ENCODE data around the gene ASIC2.

Gene ASIC2

DNA sequence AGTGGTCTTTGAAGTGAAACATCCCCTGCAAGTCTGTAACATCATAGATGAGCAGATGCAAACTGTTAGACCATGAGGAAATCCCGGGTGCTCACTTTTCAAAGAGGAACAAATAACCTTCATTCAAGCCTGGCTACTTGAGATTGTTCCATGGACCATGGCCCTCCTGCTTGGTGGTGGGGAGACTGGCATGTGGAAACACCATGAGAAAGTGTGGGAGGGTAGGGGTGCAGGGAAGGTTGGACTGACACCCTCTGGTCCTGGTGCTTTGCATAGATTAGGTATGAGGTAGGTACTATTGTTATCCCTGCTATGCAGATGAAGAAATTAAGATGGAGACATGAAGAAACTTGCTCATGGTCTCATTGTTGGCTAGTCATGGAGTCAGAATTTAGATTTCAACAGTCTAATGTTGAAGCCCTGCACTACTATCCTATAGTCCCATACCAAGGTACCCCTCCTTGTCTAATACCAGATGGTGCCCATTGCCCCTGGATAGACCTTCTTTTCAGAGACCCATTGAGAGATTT, 242.4 kb downstream of the ASIC2 start:
- H3K9me3 ChIP-seq: no peaks in the 10 kb centered on the region
- TF ChIP-seq Cebpa-rat (IDR thresholded peaks at IDR 0.05): no peak

GRCh38 chr17:33049781-33050414, 243.2 kb downstream of the ASIC2 start:
- TF ChIP-seq Cebpa-rat (IDR thresholded peaks at IDR 0.05): no peak
- Histone ChIP-seq H3K9ac (no peak overlapping the region), H3K4me1 (no peaks in the 10 kb centered on the region), H3K9me3 (no peaks in the 10 kb centered on the region), H3K27me3 (no peaks in the 10 kb centered on the region), H3K27ac (no peak overlapping the region), H3K36me3 (no peaks in the 10 kb centered on the region), H4K20me1 (no peaks in the 10 kb centered on the region), H3K4me3 (no peak overlapping the region), H3K4me2 (no peak overlapping the region)

More for the DNA sequence above, 242.4 kb downstream of the ASIC2 start:
- Histone ChIP-seq H4K20me1 (no peaks in the 10 kb centered on the region), H3K9ac (no peak overlapping the region), H3K4me1 (no peaks in the 10 kb centered on the region), H3K4me3 (no peak overlapping the region), H3K36me3 (no peaks in the 10 kb centered on the region), H3K27ac (no peak overlapping the region), H3K27me3 (no peaks in the 10 kb centered on the region), H3K4me2 (no peak overlapping the region)

DNA sequence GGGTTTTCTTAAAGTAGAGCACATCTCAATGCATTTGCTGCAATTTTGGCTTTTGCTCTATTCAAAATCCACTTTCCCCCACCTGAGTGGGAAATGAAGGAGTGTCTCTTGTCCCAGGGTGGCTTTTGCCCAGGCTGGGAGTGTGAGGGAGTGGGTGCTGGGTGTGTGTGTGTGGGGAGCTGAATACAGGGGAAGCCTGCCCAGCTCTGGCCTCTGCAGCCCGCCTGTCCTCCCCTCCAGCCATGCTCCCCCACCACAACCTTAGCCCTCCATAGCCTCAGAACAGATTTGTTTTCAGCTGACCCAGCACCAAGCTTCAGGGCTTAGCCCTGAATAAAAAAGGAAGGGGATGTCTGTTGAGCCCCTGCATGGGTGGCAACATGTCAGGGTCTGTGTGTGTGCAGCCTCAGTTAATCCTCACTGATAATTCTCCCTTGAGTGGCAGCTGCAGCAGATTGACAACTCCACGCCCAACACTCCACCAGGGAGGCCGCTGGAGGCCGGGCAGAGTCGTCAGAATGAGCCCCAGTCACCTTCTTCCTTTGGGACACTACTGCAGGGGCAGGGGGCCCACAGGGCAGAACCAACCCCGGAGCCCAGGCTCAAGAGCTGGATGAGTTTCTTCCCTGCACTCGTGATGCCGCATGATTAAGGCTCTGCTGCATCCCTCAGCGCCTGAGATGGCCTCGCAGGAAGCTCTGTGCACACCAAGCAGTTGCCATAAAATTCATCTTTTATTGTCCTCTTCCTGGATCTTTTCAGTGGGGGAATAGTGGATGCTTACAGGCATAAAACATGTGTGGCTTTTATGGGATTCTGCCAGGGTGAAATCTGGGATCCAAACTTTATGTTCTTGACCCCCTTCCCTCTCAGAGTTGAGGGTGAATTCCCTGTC, 246.5 kb downstream of the ASIC2 start:
- H3K4me2 ChIP-seq: no peak overlapping the region
- no peaks in the 10 kb centered on the region for H3K36me3 ChIP-seq
- no peak overlapping the region for H3K9ac ChIP-seq
- no peaks in the 10 kb centered on the region for H3K4me1 ChIP-seq
- no peaks in the 10 kb centered on the region for H3K9me3 ChIP-seq
- H3K27me3 ChIP-seq: no peaks in the 10 kb centered on the region
- no peak overlapping the region for H3K4me3 ChIP-seq
- no peaks in the 10 kb centered on the region for H4K20me1 ChIP-seq
- TF ChIP-seq Cebpa-rat (IDR thresholded peaks at IDR 0.05): no peak
- H3K27ac ChIP-seq: no peak overlapping the region

DNA sequence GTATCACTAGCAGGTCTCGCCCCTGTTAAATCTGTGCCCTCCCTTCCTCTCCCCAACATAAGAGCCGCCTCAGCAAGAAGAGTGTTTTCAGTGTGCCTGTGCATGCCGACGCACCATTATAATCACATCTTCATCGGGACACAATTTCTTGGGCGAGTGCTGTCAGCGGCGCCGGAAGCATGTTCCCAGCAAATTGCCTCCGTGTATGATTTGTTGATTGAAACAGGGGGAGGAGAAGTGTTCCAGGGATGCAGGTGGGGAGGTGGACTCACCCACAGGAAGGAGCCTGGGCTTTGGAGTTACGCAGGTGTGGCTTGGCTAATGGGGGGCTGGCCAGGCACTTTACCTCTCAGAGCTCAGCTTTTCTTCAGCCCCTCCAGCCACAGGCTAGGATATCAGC, 247.9 kb downstream of the ASIC2 start:
- no peak overlapping the region for H3K4me3 ChIP-seq
- no peak overlapping the region for H3K4me2 ChIP-seq
- H3K27ac ChIP-seq: no peak overlapping the region
- H3K27me3 ChIP-seq: no peaks in the 10 kb centered on the region
- no peaks in the 10 kb centered on the region for H3K9me3 ChIP-seq
- H3K36me3 ChIP-seq: no peaks in the 10 kb centered on the region
- TF ChIP-seq Cebpa-rat (IDR thresholded peaks at IDR 0.05): no peak
- H3K4me1 ChIP-seq: no peaks in the 10 kb centered on the region
- no peak overlapping the region for H3K9ac ChIP-seq
- no peaks in the 10 kb centered on the region for H4K20me1 ChIP-seq

DNA sequence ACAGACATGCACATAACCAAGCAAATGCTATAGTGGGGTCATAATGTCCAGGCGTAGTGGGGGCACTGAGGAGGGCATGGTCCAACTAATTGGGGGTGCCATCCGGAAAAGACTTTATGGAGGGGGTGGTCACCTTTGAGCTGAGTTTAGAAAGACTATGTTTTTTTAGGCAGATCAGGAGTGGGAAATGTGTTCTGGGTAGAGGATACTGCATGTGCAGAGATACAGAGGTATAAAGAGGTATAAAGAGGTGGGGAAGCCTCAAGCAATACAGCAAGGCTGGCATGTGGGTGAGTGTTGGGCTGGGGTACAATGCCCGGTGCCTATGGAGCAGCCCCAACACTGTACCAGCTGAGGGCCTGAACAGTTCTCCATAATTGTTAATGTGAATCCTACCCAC, 248.3 kb downstream of the ASIC2 start:
- no peaks in the 10 kb centered on the region for H3K4me1 ChIP-seq
- no peak overlapping the region for H3K27ac ChIP-seq
- TF ChIP-seq Cebpa-rat (IDR thresholded peaks at IDR 0.05): no peak
- H3K36me3 ChIP-seq: no peaks in the 10 kb centered on the region
- no peak overlapping the region for H3K9ac ChIP-seq
- H4K20me1 ChIP-seq: no peaks in the 10 kb centered on the region
- H3K4me3 ChIP-seq: no peak overlapping the region
- no peaks in the 10 kb centered on the region for H3K9me3 ChIP-seq
- H3K4me2 ChIP-seq: no peak overlapping the region
- H3K27me3 ChIP-seq: no peaks in the 10 kb centered on the region

DNA sequence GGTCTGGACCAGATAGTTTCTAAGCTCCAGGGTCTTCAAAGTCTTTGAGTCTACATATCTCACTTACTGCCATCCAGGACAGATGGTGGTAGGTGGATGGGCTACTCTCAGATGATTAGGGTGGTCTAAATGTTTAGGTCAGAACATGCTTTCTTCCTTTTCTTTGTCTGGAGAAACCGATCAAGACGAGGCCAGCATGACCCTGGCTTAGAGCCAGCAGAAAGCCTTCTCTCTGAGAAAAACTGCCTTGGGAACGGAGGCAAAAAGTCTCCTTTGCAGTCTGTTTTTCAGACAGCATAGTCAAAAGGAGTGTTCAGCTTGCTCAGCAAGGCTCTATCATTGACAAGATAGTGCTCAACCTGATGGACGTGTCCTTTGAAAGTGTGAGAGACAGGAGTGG, 252.6 kb downstream of the ASIC2 start:
- TF ChIP-seq Cebpa-rat (IDR thresholded peaks at IDR 0.05): no peak
- no peaks in the 10 kb centered on the region for H3K4me1 ChIP-seq
- no peak overlapping the region for H3K27ac ChIP-seq
- no peaks in the 10 kb centered on the region for H3K36me3 ChIP-seq
- no peak overlapping the region for H3K4me3 ChIP-seq
- H4K20me1 ChIP-seq: no peaks in the 10 kb centered on the region
- no peak overlapping the region for H3K9ac ChIP-seq
- no peak overlapping the region for H3K4me2 ChIP-seq
- H3K9me3 ChIP-seq: no peaks in the 10 kb centered on the region
- no peaks in the 10 kb centered on the region for H3K27me3 ChIP-seq

DNA sequence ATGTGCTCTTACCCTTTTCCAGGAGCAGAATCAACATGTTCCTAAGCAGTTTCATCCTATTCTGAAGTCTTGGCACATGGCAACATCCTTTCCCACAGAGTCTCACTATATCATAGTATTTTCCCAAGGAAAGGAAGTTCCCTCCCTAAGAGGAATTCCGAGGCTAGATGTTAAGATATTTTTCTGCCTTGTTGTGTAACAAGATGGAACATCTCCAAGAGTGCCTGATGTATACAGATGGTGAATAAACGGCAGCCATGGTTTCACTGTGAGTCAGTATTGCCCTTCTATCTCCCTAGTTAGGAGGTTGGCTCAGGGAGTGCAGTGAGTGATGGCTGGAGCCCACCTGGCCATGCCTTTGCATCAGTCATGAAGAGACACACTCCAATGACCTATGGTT, 253.2 kb downstream of the ASIC2 start:
- no peaks in the 10 kb centered on the region; the same call in 1 of the 2 replicates for H3K9me3 ChIP-seq
- H3K4me1 ChIP-seq: no peaks in the 10 kb centered on the region
- H3K4me2 ChIP-seq: no peak overlapping the region
- no peaks in the 10 kb centered on the region for H3K27me3 ChIP-seq
- no peak overlapping the region for H3K27ac ChIP-seq
- no peak overlapping the region for H3K9ac ChIP-seq
- no peaks in the 10 kb centered on the region for H3K36me3 ChIP-seq
- H3K4me3 ChIP-seq: no peak overlapping the region
- no peaks in the 10 kb centered on the region for H4K20me1 ChIP-seq
- TF ChIP-seq Cebpa-rat (IDR thresholded peaks at IDR 0.05): no peak

- no peak for TF ChIP-seq Cebpa-rat (IDR thresholded peaks at IDR 0.05)
- Histone ChIP-seq H3K4me1 (no peaks in the 10 kb centered on the region), H3K4me3 (no peak overlapping the region), H4K20me1 (no peaks in the 10 kb centered on the region), H3K27me3 (no peaks in the 10 kb centered on the region), H3K9ac (no peak overlapping the region), H3K9me3 (peaks cover 10% of the 10 kb centered on the region), H3K27ac (no peak overlapping the region), H3K36me3 (no peaks in the 10 kb centered on the region), H3K4me2 (no peak overlapping the region)
These were observed 254.4 kb downstream of the ASIC2 start for GRCh38 chr17:33038740-33039139.

DNA sequence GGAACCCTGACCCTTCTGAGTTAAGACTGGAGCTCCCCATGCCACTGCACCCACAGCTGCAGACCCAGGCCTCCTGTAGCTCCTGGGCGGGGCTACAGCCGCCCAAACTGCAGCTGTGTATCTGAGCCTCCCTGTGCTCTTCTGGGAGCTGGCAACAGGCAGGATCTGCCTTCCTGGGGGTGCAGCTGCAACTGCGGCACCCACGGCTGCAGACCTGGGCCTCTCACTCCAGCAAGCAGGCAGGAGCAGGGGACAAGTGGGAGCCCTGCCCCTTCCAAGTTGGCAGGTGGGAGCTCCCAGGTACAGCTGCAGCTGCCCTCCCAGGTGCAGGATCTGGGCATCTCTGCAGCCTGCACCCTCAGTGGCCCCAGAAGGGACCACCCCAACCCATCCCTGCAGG, 259.9 kb downstream of the ASIC2 start:
- peaks cover 19% of the 10 kb centered on the region for H3K9me3 ChIP-seq
- no peaks in the 10 kb centered on the region for H3K27me3 ChIP-seq
- H3K4me1 ChIP-seq: peaks cover 8% of the 10 kb centered on the region; the same call in 1 of the 2 replicates
- no peak overlapping the region for H3K9ac ChIP-seq
- no peak for TF ChIP-seq Cebpa-rat (IDR thresholded peaks at IDR 0.05)
- no peak overlapping the region for H3K4me2 ChIP-seq
- H3K27ac ChIP-seq: no peak overlapping the region
- H3K4me3 ChIP-seq: no peak overlapping the region
- no peaks in the 10 kb centered on the region for H3K36me3 ChIP-seq
- H4K20me1 ChIP-seq: no peaks in the 10 kb centered on the region

- Histone ChIP-seq H3K27me3 (no peaks in the 10 kb centered on the region), H3K4me3 (no peak overlapping the region), H3K4me2 (no peak overlapping the region), H3K36me3 (no peaks in the 10 kb centered on the region), H3K9me3 (peaks cover 9% of the 10 kb centered on the region), H3K4me1 (peaks cover 31% of the 10 kb centered on the region), H3K9ac (no peak overlapping the region), H3K27ac (no peak overlapping the region), H4K20me1 (no peaks in the 10 kb centered on the region)
- TF ChIP-seq Cebpa-rat (IDR thresholded peaks at IDR 0.05): no peak
These were observed 264.3 kb downstream of the ASIC2 start for GRCh38 chr17:33028778-33029177.
